ENCODE data around the gene TM9SF2. TPM values are rescaled to one million over a fixed set of nuclear protein-coding genes. Genes with fewer than 3 reads are reported as not detected.

TM9SF2 gene, protein sequence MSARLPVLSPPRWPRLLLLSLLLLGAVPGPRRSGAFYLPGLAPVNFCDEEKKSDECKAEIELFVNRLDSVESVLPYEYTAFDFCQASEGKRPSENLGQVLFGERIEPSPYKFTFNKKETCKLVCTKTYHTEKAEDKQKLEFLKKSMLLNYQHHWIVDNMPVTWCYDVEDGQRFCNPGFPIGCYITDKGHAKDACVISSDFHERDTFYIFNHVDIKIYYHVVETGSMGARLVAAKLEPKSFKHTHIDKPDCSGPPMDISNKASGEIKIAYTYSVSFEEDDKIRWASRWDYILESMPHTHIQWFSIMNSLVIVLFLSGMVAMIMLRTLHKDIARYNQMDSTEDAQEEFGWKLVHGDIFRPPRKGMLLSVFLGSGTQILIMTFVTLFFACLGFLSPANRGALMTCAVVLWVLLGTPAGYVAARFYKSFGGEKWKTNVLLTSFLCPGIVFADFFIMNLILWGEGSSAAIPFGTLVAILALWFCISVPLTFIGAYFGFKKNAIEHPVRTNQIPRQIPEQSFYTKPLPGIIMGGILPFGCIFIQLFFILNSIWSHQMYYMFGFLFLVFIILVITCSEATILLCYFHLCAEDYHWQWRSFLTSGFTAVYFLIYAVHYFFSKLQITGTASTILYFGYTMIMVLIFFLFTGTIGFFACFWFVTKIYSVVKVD
- 135 and 174 TPM in 2 replicates for total RNA-seq

DNA sequence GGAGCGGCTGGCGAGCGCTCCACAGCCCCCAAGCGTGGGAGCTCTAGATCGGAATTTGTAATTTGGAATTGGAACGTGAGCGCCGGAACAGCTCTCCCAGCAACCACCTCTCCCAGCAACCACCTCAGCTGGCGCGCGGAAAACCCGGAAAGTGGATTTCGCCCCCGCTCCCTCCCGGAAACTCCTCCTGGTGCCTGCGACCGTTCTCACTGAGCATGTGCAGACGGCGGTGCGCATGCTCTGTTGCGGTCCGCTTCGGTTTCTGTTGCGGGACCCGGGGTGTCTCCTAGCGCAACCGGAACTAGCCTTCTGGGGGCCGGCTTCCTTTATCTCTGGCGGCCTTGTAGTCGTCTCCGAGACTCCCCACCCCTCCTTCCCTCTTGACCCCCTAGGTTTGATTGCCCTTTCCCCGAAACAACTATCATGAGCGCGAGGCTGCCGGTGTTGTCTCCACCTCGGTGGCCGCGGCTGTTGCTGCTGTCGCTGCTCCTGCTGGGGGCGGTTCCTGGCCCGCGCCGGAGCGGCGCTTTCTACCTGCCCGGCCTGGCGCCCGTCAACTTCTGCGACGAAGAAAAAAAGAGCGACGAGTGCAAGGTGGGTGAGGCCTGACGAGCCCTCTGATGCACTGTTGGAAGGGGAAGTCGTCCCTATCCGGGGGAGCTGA is at the start of gene TM9SF2:
TSS of gene TM9SF2 (plus strand) at position 289 of the 664 bp plus-strand sequence. CDS start at position 424, 135 bp downstream.

DNA sequence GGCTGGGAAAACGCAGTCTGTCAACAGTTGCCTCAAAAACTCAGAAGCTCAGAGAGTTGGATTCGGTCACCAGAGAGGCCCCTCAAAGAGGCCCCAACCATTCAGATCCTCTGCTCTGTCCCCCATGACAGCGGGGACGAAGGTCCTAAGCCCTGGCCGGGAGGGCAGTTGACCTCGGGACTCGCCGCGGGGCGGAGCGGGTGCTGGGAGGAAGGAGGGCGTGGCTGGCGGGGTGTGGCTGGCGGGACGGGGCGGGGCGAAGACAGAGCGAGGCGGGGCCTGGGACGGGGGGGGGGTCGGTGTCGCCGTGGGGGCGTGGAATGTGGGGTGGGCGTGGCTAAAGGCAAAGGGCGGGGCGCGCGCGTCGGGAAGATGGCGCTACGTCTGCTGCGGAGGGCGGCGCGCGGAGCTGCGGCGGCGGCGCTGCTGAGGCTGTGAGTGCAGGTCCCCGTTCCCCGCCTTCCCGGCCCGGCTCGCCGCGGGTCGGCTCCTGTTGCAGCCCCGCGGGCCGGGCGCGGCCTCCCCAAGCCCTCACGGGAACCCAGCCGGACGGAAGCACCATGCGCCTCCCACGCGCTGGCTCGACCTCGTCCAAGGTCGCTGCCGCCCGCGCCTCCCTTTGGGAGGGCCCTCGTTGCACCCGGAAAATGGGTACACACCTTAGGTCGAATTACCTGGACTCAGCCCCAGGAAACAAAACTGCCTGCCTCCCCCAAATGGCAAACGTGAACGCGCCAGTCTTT is 105.2 kb downstream of the TM9SF2 start, which contains the start of gene CLYBL:
TSS of gene CLYBL (plus strand) at position 367 of the 743 bp plus-strand sequence.

Small RNAs within 50 kb of the gene (small RNA-seq; reads per million reads assigned to genes)
- gene AL139035.1 (ENCODE audit: low replicate concordance): not detected

Other genes with a start within 250 kb of the TM9SF2 start
- not detected in 2 replicates for gene GPR18, start 243.1 kb upstream of the TM9SF2 start, total RNA-seq
- gene GPR183, start 194.1 kb upstream of the TM9SF2 start, total RNA-seq: 0.22 and 13.2 TPM in 2 replicates
- 0.22 and 0.86 TPM in 2 replicates for gene CLYBL, start 105.2 kb downstream of the TM9SF2 start, total RNA-seq

Data from placental pericyte (primary cell).